A673 (cell line): ENCODE data around the gene LTB4R. TPM values are rescaled to one million over a fixed set of nuclear protein-coding genes. Genes with fewer than 3 reads are reported as not detected.

Source experiments
- BruUV-seq: library from RNA; stranded (reverse); fragments of 400-500 nt; replicated peaks from 2 replicates; lab custom pipeline; 2021; lab: Mats Ljungman, UMichigan
- CTCF ChIA-PET: fragments of 300-600 bp; sonication (Branson Sonifier 250); formaldehyde crosslinking; loops from one replicate; lab custom pipeline; 2022; ENCODE audit warnings: antibody characterized with exemption; lab: Charles Lee
- POLR2A ChIA-PET: fragments of 300-600 bp; sonication (Branson Sonifier 250); formaldehyde crosslinking; loops from one replicate; lab custom pipeline; 2022; ENCODE audit warnings: antibody characterized with exemption; ENCODE audit not compliant: low non-redundant PET; lab: Charles Lee
- DNase-seq: peaks from one replicate; pipeline ENCODE4 v3.0.0-alpha.2; 2015; ENCODE audit warnings: low spot score
- H3K27ac ChIP-seq: fragments of 200-600 bp; sonication (generic); 2 replicates; pipeline ENCODE4 v1.5.1; 2016; ENCODE audit warnings: mixed run types, low read depth, mild to moderate bottlenecking, mixed read lengths, antibody characterized with exemption, low read length; ENCODE audit not compliant: poor library complexity, severe bottlenecking
- H3K27me3 ChIP-seq: fragments of 200-600 bp; sonication (generic); replicated peaks from 2 replicates; pipeline ENCODE4 v1.6.1; 2017; ENCODE audit warnings: mixed run types, low read depth, mild to moderate bottlenecking, mixed read lengths, antibody characterized with exemption, low read length; ENCODE audit not compliant: insufficient read depth, poor library complexity
- H3K36me3 ChIP-seq: fragments of 200-600 bp; sonication (generic); 2 replicates; pipeline ENCODE4 v1.6.1; 2016; ENCODE audit warnings: mixed run types, mild to moderate bottlenecking, mixed read lengths, antibody characterized with exemption, low read length; ENCODE audit not compliant: insufficient read depth, poor library complexity, severe bottlenecking
- H3K4me1 ChIP-seq: fragments of 200-600 bp; sonication (generic); 2 replicates; pipeline ENCODE4 v1.6.1; 2017; ENCODE audit warnings: mixed run types, mild to moderate bottlenecking, mixed read lengths, antibody characterized with exemption, low read length; ENCODE audit not compliant: insufficient read depth, poor library complexity, severe bottlenecking
- H3K4me3 ChIP-seq: fragments of 200-600 bp; sonication (generic); 2 replicates; pipeline ENCODE4 v1.5.1; 2016; ENCODE audit warnings: low read depth, mixed run types, mild to moderate bottlenecking, mixed read lengths, low read length; ENCODE audit not compliant: poor library complexity, severe bottlenecking
- H3K9me3 ChIP-seq: fragments of 200-600 bp; sonication (generic); 2 replicates; pipeline ENCODE4 v1.6.1; 2016; ENCODE audit warnings: mixed run types, low read depth, mild to moderate bottlenecking, mixed read lengths, antibody characterized with exemption, low read length; ENCODE audit not compliant: poor library complexity, severe bottlenecking
- EZH2 ChIP-seq: fragments of 200-600 bp; sonication (generic); IDR thresholded peaks from 2 replicates; pipeline ENCODE4 v1.6.1; 2017; ENCODE audit warnings: borderline replicate concordance, low read depth, mild to moderate bottlenecking, mixed read lengths, antibody characterized with exemption, low read length; ENCODE audit not compliant: poor library complexity, severe bottlenecking
- intact Hi-C: fragments of 100-400 bp; cut with micrococcal nuclease; formaldehyde crosslinking; loops from one replicate; pipeline ENCODE4 v1.10.0; 2022; ENCODE audit not compliant: unreplicated experiment
- total RNA-seq: library from RNA; stranded (reverse); gene quantifications from 2 replicates; pipeline ENCODE4 v1.2.3, GENCODE V29; 2021
- TF ChIP-seq, protein P1 (sequence below): fragments of 300-800, 200-600 bp; sonication (generic); conservative IDR thresholded peaks from 2 replicates; pipeline ENCODE4 v1.5.1; 2017; ENCODE audit warnings: low read depth, mild to moderate bottlenecking, antibody characterized with exemption, low read length, moderate library complexity, mixed read lengths

Gene LTB4R
- total RNA-seq, 1 experiment from 2014 or later = 6.6 TPM

DNA sequence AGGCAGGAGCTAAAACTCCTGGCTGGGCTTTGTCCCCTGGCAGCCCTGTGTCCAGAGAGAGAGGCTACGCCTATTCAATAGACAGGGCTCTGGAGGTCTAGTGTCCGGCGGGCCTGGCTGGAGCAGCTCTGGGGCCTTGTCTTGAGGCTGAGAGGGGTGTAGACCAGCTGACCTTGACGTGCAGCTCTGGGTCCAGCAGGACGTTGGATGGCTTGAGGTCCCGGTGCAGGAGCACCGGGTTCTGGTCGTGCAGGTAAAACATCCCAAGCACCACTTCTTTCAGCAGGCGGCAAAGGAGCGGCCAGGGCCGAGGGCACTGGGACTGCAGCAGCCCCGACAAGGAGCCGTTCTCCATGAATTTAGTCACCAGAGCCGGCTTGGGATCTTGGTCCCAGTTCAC lies 27.5 kb downstream of the LTB4R start:
- peaks cover 7% of the 10 kb centered on the region for H3K4me1 ChIP-seq
- CTCF ChIA-PET = no interaction called here
- no peaks in the 10 kb centered on the region for H3K36me3 ChIP-seq
- no peak for DNase-seq
- H3K4me3 ChIP-seq = no peak overlapping the region
- no peak overlapping the region for H3K27ac ChIP-seq
- BruUV-seq = no TSS peak
- no peaks in the 10 kb centered on the region for H3K9me3 ChIP-seq
- intact Hi-C loops = no loop called here
- no peak for TF ChIP-seq EZH2
- TF ChIP-seq, protein P1, sequence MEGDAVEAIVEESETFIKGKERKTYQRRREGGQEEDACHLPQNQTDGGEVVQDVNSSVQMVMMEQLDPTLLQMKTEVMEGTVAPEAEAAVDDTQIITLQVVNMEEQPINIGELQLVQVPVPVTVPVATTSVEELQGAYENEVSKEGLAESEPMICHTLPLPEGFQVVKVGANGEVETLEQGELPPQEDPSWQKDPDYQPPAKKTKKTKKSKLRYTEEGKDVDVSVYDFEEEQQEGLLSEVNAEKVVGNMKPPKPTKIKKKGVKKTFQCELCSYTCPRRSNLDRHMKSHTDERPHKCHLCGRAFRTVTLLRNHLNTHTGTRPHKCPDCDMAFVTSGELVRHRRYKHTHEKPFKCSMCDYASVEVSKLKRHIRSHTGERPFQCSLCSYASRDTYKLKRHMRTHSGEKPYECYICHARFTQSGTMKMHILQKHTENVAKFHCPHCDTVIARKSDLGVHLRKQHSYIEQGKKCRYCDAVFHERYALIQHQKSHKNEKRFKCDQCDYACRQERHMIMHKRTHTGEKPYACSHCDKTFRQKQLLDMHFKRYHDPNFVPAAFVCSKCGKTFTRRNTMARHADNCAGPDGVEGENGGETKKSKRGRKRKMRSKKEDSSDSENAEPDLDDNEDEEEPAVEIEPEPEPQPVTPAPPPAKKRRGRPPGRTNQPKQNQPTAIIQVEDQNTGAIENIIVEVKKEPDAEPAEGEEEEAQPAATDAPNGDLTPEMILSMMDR = no peak
- H3K27me3 ChIP-seq = no peaks in the 10 kb centered on the region
- POLR2A ChIA-PET = no interaction called here

DNA sequence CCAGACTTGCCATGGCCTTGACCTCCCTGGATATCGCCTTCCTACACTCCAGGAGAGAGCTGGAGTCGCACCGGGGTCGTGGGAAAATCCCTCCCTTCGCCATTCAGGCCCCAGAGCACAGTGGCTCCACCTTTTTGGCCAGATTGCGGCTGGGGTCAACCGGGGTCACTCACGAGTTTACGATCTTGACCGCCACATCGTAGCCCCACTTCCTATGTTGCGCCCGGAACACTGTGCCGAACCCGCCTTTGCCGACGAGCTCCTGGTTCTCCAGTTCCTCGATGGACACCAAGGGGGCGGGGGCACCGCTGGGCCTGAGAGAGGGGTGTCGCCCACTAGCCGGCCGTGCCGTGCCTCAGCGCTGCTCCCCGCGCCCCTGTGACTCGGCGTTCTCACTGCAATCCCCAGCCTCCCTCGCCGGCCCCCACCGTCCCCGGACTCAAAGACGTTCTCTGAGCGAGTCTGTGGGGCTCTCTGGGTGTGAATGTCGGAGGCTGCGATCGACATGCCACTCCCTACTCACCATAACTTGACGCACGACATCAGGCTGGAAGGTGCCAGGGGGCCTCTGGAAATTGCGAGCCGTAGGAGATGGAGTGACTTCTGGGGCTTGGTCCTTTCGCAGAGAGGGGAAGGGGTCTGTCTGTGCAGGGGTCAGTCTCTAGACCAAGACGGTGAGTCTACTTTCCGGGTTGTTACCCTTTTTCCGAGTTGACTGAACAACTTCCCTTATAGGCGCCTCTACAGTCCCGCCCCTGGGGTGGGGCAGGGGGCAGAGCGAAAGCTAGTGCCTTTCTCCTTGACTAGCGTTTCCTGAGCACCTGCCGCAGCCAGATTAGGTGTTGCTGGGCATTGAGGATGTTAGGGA lies 28.2 kb downstream of the LTB4R start, which contains the start of gene RIPK3:
Gene RIPK3 (minus strand): TSS at position 708 of the 868 bp plus-strand sequence. CDS start 165 bp downstream, at position 543.
- Histone ChIP-seq H3K4me3 (no peak within 1 kb of the TSS), H3K27me3 (no peaks in the 10 kb centered on the region), H3K36me3 (no peaks in the 10 kb centered on the region), H3K4me1 (peaks cover under 1% of the 10 kb centered on the region), H3K9me3 (no peaks in the 10 kb centered on the region), H3K27ac (no peak within 1 kb of the TSS)
- intact Hi-C loops = no loop called here
- TF ChIP-seq EZH2 = no peak
- TF ChIP-seq, protein P1 = no peak
- no TSS peak for BruUV-seq
- ChIA-PET CTCF (interaction anchor here (0.6 kb wide), 1 partner anchor 246 kb away, joined by 3 read pairs; no protein-coding TSS in a partner anchor), POLR2A (no interaction called here)
- DNase-seq = no peak

DNA sequence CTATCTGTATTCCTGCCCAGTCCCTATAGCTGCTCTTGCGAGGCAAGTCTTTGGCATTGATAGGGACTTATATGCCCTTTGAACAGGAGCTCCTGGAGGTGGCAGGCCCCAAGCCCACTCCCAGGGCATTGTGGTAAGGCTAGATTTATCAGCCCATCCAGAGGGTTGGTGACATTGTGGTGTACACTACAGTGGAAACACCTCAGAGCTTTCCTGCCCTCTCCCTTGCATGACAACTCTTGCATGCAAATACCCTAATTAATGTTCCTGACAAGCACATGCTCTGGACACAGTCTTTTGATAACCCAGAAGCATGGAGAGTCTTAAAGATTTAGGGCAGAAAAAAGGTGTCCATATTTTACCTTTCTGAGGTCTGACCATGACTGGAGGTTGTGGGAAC lies 29.3 kb downstream of the LTB4R start:
- ChIA-PET CTCF (interaction anchor here (1.8 kb wide), 1 partner anchor 91 kb away, joined by 6 read pairs; no protein-coding TSS in a partner anchor), POLR2A (no interaction called here)
- no peaks in the 10 kb centered on the region for H3K4me1 ChIP-seq
- no peaks in the 10 kb centered on the region for H3K36me3 ChIP-seq
- H3K9me3 ChIP-seq = no peaks in the 10 kb centered on the region
- H3K4me3 ChIP-seq = no peak overlapping the region
- intact Hi-C loops = no loop called here
- BruUV-seq = no TSS peak
- no peak overlapping the region for H3K27ac ChIP-seq
- no peak for TF ChIP-seq EZH2
- TF ChIP-seq, protein P1 = no peak
- no peaks in the 10 kb centered on the region for H3K27me3 ChIP-seq
- DNase-seq = no peak
